ENCODE data around the gene MRPL38. TPM values are rescaled to one million over a fixed set of nuclear protein-coding genes. Genes with fewer than 3 reads are reported as not detected.

MRPL38 gene
- total and polyA plus RNA-seq, 5 donors from 2014 or later = 58.0 to 118 (median 67.2) TPM

DNA sequence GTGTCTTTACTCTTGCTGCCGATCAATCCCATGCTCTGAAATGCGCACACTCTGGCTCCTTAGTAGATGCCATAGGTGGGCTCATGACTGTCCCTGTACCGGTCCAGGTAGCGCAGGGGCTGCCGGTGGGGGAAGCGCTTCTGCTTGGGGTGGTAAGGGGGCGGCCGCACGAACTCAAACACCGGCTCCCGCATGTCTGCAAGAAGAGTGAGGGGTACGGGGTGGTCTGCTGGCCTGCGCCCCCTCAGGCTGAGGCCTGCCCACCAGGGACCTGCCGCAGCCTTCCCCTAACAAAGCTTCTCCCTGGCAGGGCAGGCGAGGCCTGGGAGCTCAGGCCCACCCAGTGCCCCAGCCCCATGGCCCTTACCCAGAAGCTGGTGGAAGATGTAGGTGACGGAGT lies 5.9 kb downstream of the MRPL38 start:
- H3K27ac Mint-ChIP-seq = no peak overlapping the region
- Histone ChIP-seq H3K4me1 (ENCODE audit: control insufficient read depth, insufficient read depth, low read length, poor library complexity, severe bottlenecking) (peaks cover 18% of the 10 kb centered on the region), H3K27me3 (ENCODE audit: control insufficient read depth, insufficient read depth, low read length) (no peaks in the 10 kb centered on the region), H3K36me3 (ENCODE audit: control insufficient read depth, insufficient read depth, low read length) (peaks cover 37% of the 10 kb centered on the region), H3K27ac (ENCODE audit: insufficient read depth, low read length, poor library complexity, severe bottlenecking) (no peak overlapping the region), H3K9me3 (ENCODE audit: control insufficient read depth in 2 of 2, low read length in 2 of 2) (no peaks in the 10 kb centered on the region), H3K4me3 (ENCODE audit: low read depth, low read length) (no peak overlapping the region)
- H3K4me3 Mint-ChIP-seq = peak overlapping the region; percentile 13 to 80 (median 70)
- peaks cover 9% of the 10 kb centered on the region for H3K36me3 Mint-ChIP-seq
- H3K4me1 Mint-ChIP-seq = peaks cover 0 to 31% (median 16%) of the 10 kb centered on the region in 4 donors
- H3K9me3 Mint-ChIP-seq = no peaks in the 10 kb centered on the region
- ATAC-seq (ENCODE audit: low read depth in 2 of 2) (no peak), DNase-seq (no peak)
- no peaks in the 10 kb centered on the region for H3K27me3 Mint-ChIP-seq

- ATAC-seq (ENCODE audit: low read depth in 2 of 2) (no peak), DNase-seq (no peak)
- peaks cover 17% of the 10 kb centered on the region for H3K4me1 ChIP-seq (ENCODE audit: control insufficient read depth, insufficient read depth, low read length, poor library complexity, severe bottlenecking)
- Mint-ChIP-seq H3K27ac (peak overlapping the region in 1 of 3 donors; percentile 43), H3K4me1 (peaks cover 0 to 30% (median 14%) of the 10 kb centered on the region in 4 donors), H3K36me3 (peaks cover 9% of the 10 kb centered on the region), H3K9me3 (no peaks in the 10 kb centered on the region), H3K4me3 (peak overlapping the region; percentile 59 to 86 (median 70)), H3K27me3 (no peaks in the 10 kb centered on the region)
- no peaks in the 10 kb centered on the region for H3K9me3 ChIP-seq (ENCODE audit: control insufficient read depth in 2 of 2, low read length in 2 of 2)
- H3K36me3 ChIP-seq (ENCODE audit: control insufficient read depth, insufficient read depth, low read length) = peaks cover 37% of the 10 kb centered on the region
- H3K27ac ChIP-seq (ENCODE audit: insufficient read depth, low read length, poor library complexity, severe bottlenecking) = no peak overlapping the region
- no peaks in the 10 kb centered on the region for H3K27me3 ChIP-seq (ENCODE audit: control insufficient read depth, insufficient read depth, low read length)
- H3K4me3 ChIP-seq (ENCODE audit: low read depth, low read length) = no peak overlapping the region
Measured at GRCh38 chr17:75898065-75898464, 6.6 kb downstream of the MRPL38 start.

- Mint-ChIP-seq H3K4me1 (peaks cover 0 to 30% (median 14%) of the 10 kb centered on the region in 4 donors), H3K9me3 (no peaks in the 10 kb centered on the region), H3K27me3 (no peaks in the 10 kb centered on the region), H3K36me3 (peaks cover 9% of the 10 kb centered on the region), H3K27ac (peak overlapping the region in 2 of 3 donors; percentile 43 to 60), H3K4me3 (peak overlapping the region; percentile 59 to 88 (median 83))
- DNase-seq = no peak
- Histone ChIP-seq H3K36me3 (ENCODE audit: control insufficient read depth, insufficient read depth, low read length) (peaks cover 36% of the 10 kb centered on the region), H3K4me3 (ENCODE audit: low read depth, low read length) (no peak overlapping the region), H3K4me1 (ENCODE audit: control insufficient read depth, insufficient read depth, low read length, poor library complexity, severe bottlenecking) (peaks cover 17% of the 10 kb centered on the region), H3K9me3 (ENCODE audit: control insufficient read depth in 2 of 2, low read length in 2 of 2) (no peaks in the 10 kb centered on the region), H3K27ac (ENCODE audit: insufficient read depth, low read length, poor library complexity, severe bottlenecking) (peak overlapping the region; percentile 66), H3K27me3 (ENCODE audit: control insufficient read depth, insufficient read depth, low read length) (no peaks in the 10 kb centered on the region)
- ATAC-seq (ENCODE audit: low read depth in 2 of 2) = no peak
Measured at GRCh38 chr17:75897160-75898019, 7.3 kb downstream of the MRPL38 start.

GRCh38 chr17:75896415-75897159 lies 8.1 kb downstream of the MRPL38 start, which contains the start of gene TRIM65:
Gene TRIM65 (minus strand): TSS chr17:75896951. CDS start chr17:75896937, 14 bp downstream.
- Histone ChIP-seq H3K4me3 (ENCODE audit: low read depth, low read length) (peak within 1 kb of the TSS; percentile 41), H3K9me3 (ENCODE audit: control insufficient read depth in 2 of 2, low read length in 2 of 2) (no peaks in the 10 kb centered on the region), H3K27ac (ENCODE audit: insufficient read depth, low read length, poor library complexity, severe bottlenecking) (peak within 1 kb of the TSS; percentile 66), H3K36me3 (ENCODE audit: control insufficient read depth, insufficient read depth, low read length) (peaks cover 30% of the 10 kb centered on the region), H3K4me1 (ENCODE audit: control insufficient read depth, insufficient read depth, low read length, poor library complexity, severe bottlenecking) (peaks cover 17% of the 10 kb centered on the region), H3K27me3 (ENCODE audit: control insufficient read depth, insufficient read depth, low read length) (no peaks in the 10 kb centered on the region)
- H3K4me1 Mint-ChIP-seq = peaks cover 0 to 30% (median 14%) of the 10 kb centered on the region in 4 donors
- no peaks in the 10 kb centered on the region for H3K27me3 Mint-ChIP-seq
- H3K27ac Mint-ChIP-seq = peak within 1 kb of the TSS; percentile 82 to 92 (median 87)
- H3K36me3 Mint-ChIP-seq = peaks cover 9% of the 10 kb centered on the region
- peak within 1 kb of the TSS; percentile 59 to 98 (median 87) for H3K4me3 Mint-ChIP-seq
- ATAC-seq (ENCODE audit: low read depth in 2 of 2) (peak; percentile 85 to 87), DNase-seq (peak; percentile 66 to 82 (median 72))
- no peaks in the 10 kb centered on the region for H3K9me3 Mint-ChIP-seq

GRCh38 chr17:75895370-75896155 lies 9.1 kb downstream of the MRPL38 start:
- Histone ChIP-seq H3K4me3 (ENCODE audit: low read depth, low read length) (peak overlapping the region; percentile 41), H3K27me3 (ENCODE audit: control insufficient read depth, insufficient read depth, low read length) (no peaks in the 10 kb centered on the region), H3K4me1 (ENCODE audit: control insufficient read depth, insufficient read depth, low read length, poor library complexity, severe bottlenecking) (peaks cover 17% of the 10 kb centered on the region), H3K36me3 (ENCODE audit: control insufficient read depth, insufficient read depth, low read length) (peaks cover 23% of the 10 kb centered on the region), H3K27ac (ENCODE audit: insufficient read depth, low read length, poor library complexity, severe bottlenecking) (no peak overlapping the region), H3K9me3 (ENCODE audit: control insufficient read depth in 2 of 2, low read length in 2 of 2) (no peaks in the 10 kb centered on the region)
- Mint-ChIP-seq H3K27ac (peak overlapping the region; percentile 58 to 92 (median 87)), H3K9me3 (no peaks in the 10 kb centered on the region), H3K27me3 (no peaks in the 10 kb centered on the region), H3K36me3 (peaks cover 9% of the 10 kb centered on the region), H3K4me3 (peak overlapping the region; percentile 59 to 98 (median 87)), H3K4me1 (peaks cover 0 to 28% (median 14%) of the 10 kb centered on the region in 4 donors)
- ATAC-seq (ENCODE audit: low read depth in 2 of 2) (no peak), DNase-seq (peak in 1 of 3 donors; percentile 28)

GRCh38 chr17:75894049-75894733 lies 10.5 kb downstream of the MRPL38 start:
- Histone ChIP-seq H3K27ac (ENCODE audit: insufficient read depth, low read length, poor library complexity, severe bottlenecking) (no peak overlapping the region), H3K9me3 (ENCODE audit: control insufficient read depth in 2 of 2, low read length in 2 of 2) (no peaks in the 10 kb centered on the region), H3K27me3 (ENCODE audit: control insufficient read depth, insufficient read depth, low read length) (no peaks in the 10 kb centered on the region), H3K36me3 (ENCODE audit: control insufficient read depth, insufficient read depth, low read length) (peaks cover 11% of the 10 kb centered on the region), H3K4me3 (ENCODE audit: low read depth, low read length) (no peak overlapping the region), H3K4me1 (ENCODE audit: control insufficient read depth, insufficient read depth, low read length, poor library complexity, severe bottlenecking) (peaks cover 17% of the 10 kb centered on the region)
- H3K9me3 Mint-ChIP-seq = no peaks in the 10 kb centered on the region
- no peaks in the 10 kb centered on the region for H3K27me3 Mint-ChIP-seq
- no peak for DNase-seq
- H3K36me3 Mint-ChIP-seq = peaks cover 3% of the 10 kb centered on the region
- ATAC-seq (ENCODE audit: low read depth in 2 of 2) = no peak
- peak overlapping the region in 1 of 4 donors; percentile 56 for H3K4me3 Mint-ChIP-seq
- peak overlapping the region; percentile 80 to 97 (median 80) for H3K27ac Mint-ChIP-seq
- H3K4me1 Mint-ChIP-seq = peaks cover 0 to 28% (median 14%) of the 10 kb centered on the region in 4 donors

Data from CD4-positive, CD25-positive, alpha-beta regulatory T cell (primary cell).